ENCODE measurements around the gene F8A3. TPM values are rescaled to one million over a fixed set of nuclear protein-coding genes. Genes with fewer than 3 reads are reported as not detected.
"Not testable (repeated sequence)": the region's sequence is repeated elsewhere in the genome, so short reads cannot be mapped to it uniquely, and the experiment has no call there.

The F8A3 gene
- total RNA-seq: 1 to 10 TPM in 1 of 2 donors, not detected in 1; 5.9 TPM
- long read RNA-seq: 0 reads

GRCh38 chrX:155458471-155458870 is at the start of gene F8A3:
Gene F8A3, minus strand, starts transcription at chrX:155458620. Its CDS starts 20 bp downstream, at chrX:155458600.
- DNase-seq; intact Hi-C loops (cut with DNase I): not testable (repeated sequence)
- ATAC-seq: peak; percentile 90 to 92

- intact Hi-C loops (cut with DNase I): no loop called here
- DNase-seq (no peak), ATAC-seq (no peak)
Observed at GRCh38 chrX:155505296-155505695, 46.9 kb upstream of the F8A3 start.

GRCh38 chrX:155495134-155495533 is 36.7 kb upstream of the F8A3 start:
- ATAC-seq; DNase-seq; intact Hi-C loops (cut with DNase I): not testable (repeated sequence)

- DNase-seq; intact Hi-C loops (cut with DNase I): not testable (repeated sequence)
- peak in 1 of 2 donors; percentile 26 for ATAC-seq
Observed at GRCh38 chrX:155491421-155491820, 33.0 kb upstream of the F8A3 start.

GRCh38 chrX:155477136-155477535 is 18.7 kb upstream of the F8A3 start:
- DNase-seq; intact Hi-C loops (cut with DNase I); ATAC-seq: not testable (repeated sequence)

GRCh38 chrX:155466269-155466938 is 8.0 kb upstream of the F8A3 start:
- intact Hi-C loops (cut with DNase I); ATAC-seq; DNase-seq: not testable (repeated sequence)

GRCh38 chrX:155460501-155460900 is 2.1 kb upstream of the F8A3 start:
- DNase-seq; intact Hi-C loops (cut with DNase I); ATAC-seq: not testable (repeated sequence)

- ATAC-seq: peak; percentile 82 to 83
Observed at GRCh38 chrX:155457761-155458447, 516 bp downstream of the F8A3 start.

GRCh38 chrX:155441097-155441496 is 17.3 kb downstream of the F8A3 start:
- ATAC-seq (no peak), DNase-seq (no peak)
- intact Hi-C loops (cut with DNase I): no loop called here

More at GRCh38 chrX:155457761-155458447, 516 bp downstream of the F8A3 start:
- intact Hi-C loops (cut with DNase I); DNase-seq: not testable (repeated sequence)

GRCh38 chrX:155435744-155436112 is 22.7 kb downstream of the F8A3 start:
- intact Hi-C loops (cut with DNase I): no loop called here
- DNase-seq: no peak
- no peak for ATAC-seq

GRCh38 chrX:155434906-155435743 is 23.3 kb downstream of the F8A3 start:
- peak; percentile 27 to 68 for ATAC-seq
- peak; percentile 53 for DNase-seq
- intact Hi-C loops (cut with DNase I): no loop called here

- no peak for ATAC-seq
- intact Hi-C loops (cut with DNase I): no loop called here
Observed at GRCh38 chrX:155417769-155418168, 40.7 kb downstream of the F8A3 start.

More at GRCh38 chrX:155417769-155418168, 40.7 kb downstream of the F8A3 start:
- no peak for DNase-seq

Small RNAs within 50 kb of the gene (microRNA-seq; reads per million reads assigned to microRNA genes)
- gene MIR1184-3: 0 reads per million in 2 donors

Other genes starting within 250 kb of the F8A3 start
- 10 to 100 TPM; 59.2 to 60.2 TPM for gene VBP1, start 242.2 kb downstream of the F8A3 start, total RNA-seq
- gene RAB39B, start 194.1 kb downstream of the F8A3 start, total RNA-seq: under 1 TPM; 0.24 to 0.27 TPM
- 10 to 100 TPM; 14.6 to 20.1 TPM for gene CLIC2, start 124.0 kb downstream of the F8A3 start, total RNA-seq
- not detected for gene F8A2, start 76.5 kb downstream of the F8A3 start, total RNA-seq
- under 1 TPM; 0.74 to 0.84 TPM for gene SPRY3, start 154.0 kb upstream of the F8A3 start, total RNA-seq
- 10 to 100 TPM; 26.6 to 29.0 TPM for gene TMLHE, start 154.3 kb upstream of the F8A3 start, total RNA-seq

All from left cardiac atrium (tissue), 4 donors.